ENCODE results near the gene RREB1. TPM values are rescaled to one million over a fixed set of nuclear protein-coding genes. Genes with fewer than 3 reads are reported as not detected.
A peak's percentile ranks its signal among the peaks of the same experiment; 100 is the strongest.

The RREB1 gene, protein sequence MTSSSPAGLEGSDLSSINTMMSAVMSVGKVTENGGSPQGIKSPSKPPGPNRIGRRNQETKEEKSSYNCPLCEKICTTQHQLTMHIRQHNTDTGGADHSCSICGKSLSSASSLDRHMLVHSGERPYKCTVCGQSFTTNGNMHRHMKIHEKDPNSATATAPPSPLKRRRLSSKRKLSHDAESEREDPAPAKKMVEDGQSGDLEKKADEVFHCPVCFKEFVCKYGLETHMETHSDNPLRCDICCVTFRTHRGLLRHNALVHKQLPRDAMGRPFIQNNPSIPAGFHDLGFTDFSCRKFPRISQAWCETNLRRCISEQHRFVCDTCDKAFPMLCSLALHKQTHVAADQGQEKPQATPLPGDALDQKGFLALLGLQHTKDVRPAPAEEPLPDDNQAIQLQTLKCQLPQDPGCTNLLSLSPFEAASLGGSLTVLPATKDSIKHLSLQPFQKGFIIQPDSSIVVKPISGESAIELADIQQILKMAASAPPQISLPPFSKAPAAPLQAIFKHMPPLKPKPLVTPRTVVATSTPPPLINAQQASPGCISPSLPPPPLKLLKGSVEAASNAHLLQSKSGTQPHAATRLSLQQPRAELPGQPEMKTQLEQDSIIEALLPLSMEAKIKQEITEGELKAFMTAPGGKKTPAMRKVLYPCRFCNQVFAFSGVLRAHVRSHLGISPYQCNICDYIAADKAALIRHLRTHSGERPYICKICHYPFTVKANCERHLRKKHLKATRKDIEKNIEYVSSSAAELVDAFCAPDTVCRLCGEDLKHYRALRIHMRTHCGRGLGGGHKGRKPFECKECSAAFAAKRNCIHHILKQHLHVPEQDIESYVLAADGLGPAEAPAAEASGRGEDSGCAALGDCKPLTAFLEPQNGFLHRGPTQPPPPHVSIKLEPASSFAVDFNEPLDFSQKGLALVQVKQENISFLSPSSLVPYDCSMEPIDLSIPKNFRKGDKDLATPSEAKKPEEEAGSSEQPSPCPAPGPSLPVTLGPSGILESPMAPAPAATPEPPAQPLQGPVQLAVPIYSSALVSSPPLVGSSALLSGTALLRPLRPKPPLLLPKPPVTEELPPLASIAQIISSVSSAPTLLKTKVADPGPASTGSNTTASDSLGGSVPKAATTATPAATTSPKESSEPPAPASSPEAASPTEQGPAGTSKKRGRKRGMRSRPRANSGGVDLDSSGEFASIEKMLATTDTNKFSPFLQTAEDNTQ (N-terminal part only)
- total RNA-seq = 10 to 100 TPM; 64.9 to 85.9 (median 74.7) TPM
- long read RNA-seq, donor 1, partial matches to known transcripts = 21 of 27 reads
- long read RNA-seq, donor 1, other reads (novel, unspliced or antisense) = 6 of 27 reads
- long read RNA-seq, donor 2, partial matches to known transcripts = 2 of 7 reads
- long read RNA-seq, donor 2, other reads (novel, unspliced or antisense) = 5 of 7 reads

DNA sequence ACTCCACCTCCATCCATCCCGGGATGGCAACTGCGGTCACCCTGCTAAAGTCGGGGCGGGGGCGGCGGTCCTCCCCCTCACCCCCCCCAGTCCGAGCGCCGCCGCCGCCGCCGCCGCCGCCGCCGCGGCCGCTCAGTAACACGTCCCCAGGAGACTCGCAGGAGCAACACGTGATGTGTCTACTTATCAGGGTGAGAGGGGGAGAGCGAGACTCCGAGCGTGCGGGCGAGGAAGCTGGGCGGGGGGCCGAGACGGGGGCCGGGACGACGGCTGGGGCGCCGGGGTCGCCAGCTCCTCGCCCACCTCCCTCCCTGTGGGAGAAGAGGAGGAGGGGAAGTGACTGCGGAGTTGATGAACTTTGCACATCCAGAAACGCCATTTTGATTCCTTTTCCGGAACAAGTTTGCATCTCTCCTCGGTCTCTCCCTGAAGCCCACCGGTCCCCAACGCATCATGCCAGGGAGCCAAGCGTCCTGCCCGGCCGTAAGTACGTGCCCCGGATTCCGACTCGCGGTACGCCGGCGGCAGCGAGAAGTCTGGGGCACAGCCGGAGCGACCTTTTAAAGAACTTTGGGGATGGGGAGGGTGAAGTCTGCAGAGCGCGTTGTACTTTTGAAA is at the start of gene RREB1:
TSS of gene RREB1 (plus strand) at position 384 of the 618 bp plus-strand sequence. CDS start 73,951 bp downstream, outside the sequence.
- peak within 1 kb of the TSS; percentile 85 for H3K4me3 ChIP-seq
- TF ChIP-seq, protein P1, sequence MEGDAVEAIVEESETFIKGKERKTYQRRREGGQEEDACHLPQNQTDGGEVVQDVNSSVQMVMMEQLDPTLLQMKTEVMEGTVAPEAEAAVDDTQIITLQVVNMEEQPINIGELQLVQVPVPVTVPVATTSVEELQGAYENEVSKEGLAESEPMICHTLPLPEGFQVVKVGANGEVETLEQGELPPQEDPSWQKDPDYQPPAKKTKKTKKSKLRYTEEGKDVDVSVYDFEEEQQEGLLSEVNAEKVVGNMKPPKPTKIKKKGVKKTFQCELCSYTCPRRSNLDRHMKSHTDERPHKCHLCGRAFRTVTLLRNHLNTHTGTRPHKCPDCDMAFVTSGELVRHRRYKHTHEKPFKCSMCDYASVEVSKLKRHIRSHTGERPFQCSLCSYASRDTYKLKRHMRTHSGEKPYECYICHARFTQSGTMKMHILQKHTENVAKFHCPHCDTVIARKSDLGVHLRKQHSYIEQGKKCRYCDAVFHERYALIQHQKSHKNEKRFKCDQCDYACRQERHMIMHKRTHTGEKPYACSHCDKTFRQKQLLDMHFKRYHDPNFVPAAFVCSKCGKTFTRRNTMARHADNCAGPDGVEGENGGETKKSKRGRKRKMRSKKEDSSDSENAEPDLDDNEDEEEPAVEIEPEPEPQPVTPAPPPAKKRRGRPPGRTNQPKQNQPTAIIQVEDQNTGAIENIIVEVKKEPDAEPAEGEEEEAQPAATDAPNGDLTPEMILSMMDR (IDR thresholded peaks at IDR 0.05) = no peak
- ATAC-seq (peak; percentile 75), DNase-seq (peak; percentile 71 to 81 (median 78))
- intact Hi-C loops (cut with DNase I, micrococcal nuclease) = no loop called here
- no peaks in the 10 kb centered on the region for H3K36me3 ChIP-seq (ENCODE audit: low read depth)
- H3K9me3 ChIP-seq = no peaks in the 10 kb centered on the region
- peaks cover 9% of the 10 kb centered on the region for H3K4me1 ChIP-seq (ENCODE audit: low read depth)

DNA sequence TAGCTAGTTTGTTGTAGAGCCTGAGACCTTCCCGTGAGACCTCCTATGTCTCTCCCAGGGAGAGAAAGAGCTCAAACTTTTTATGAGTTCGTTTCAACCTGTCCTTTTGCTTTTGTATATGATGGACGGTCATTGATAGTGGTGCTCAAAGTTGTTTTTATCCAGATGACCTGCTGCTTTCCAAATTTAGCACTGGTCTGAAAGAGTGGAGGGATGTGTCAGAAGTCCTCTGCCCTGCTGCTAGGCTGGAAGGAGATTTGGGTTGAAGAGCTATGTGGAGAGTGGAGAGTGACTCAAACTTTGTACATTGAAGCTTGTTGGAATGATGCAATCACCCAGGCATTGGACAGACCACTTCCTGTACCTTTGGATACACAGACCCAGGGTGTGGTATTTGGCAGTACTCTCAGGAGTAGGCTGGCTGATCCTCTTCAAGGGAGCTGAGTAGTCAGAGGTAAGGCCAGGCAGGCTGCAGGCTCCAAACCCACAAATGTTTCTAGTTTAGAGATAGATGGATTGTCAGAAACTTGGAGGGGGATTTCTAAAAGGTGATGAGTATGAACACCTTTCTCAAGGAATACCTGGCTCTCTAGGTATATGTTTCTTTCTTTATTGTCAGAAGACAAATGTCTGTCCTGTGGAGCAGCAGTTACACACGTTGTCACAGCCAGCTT is 49.4 kb upstream of the RREB1 start:
- Histone ChIP-seq H3K9me3 (no peaks in the 10 kb centered on the region), H3K4me3 (no peak overlapping the region), H3K36me3 (ENCODE audit: low read depth) (no peaks in the 10 kb centered on the region), H3K4me1 (ENCODE audit: low read depth) (peaks cover 17% of the 10 kb centered on the region)
- peak; percentile 96 for ATAC-seq
- peak in 1 of 3 donors; percentile 78 for DNase-seq
- intact Hi-C loops (cut with DNase I, micrococcal nuclease) = no loop called here
- TF ChIP-seq, protein P1 (IDR thresholded peaks at IDR 0.05) = no peak

DNA sequence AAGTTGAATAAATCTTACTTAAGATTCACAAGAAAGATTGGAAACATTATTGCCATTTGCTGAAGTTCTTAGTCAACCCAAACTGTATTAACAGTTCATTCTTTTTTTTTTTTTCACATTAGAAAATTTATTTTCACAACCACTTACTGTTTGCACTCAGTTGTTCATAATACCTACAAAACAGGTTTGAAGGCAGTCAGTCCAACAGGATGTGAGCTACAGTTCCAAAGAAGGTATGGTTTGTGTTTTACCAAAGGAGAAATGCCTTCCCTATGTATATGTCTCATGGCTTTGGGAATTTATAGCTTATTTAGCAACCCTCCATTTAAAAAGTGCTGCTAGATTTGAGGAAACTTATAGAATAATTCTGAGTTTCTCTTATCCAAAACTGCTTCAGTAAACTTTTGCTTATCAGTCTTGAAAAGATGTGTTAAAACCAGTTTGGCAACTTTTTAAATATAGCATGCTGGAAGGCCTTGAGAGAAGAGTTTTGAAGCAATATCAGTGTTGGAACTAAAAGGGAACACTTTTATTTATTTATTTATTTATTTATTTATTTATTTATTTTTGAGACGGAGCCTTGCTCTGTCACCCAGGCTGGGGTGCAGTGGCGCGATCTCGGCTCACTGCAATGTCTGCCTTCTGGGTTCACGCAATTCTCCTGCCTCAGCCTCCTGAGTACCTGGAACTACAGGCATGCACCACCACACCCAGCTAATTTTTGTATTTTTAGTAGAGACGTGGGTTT is 46.8 kb upstream of the RREB1 start:
- TF ChIP-seq, protein P1 (IDR thresholded peaks at IDR 0.05) = no peak
- Histone ChIP-seq H3K4me3 (no peak overlapping the region), H3K9me3 (no peaks in the 10 kb centered on the region), H3K4me1 (ENCODE audit: low read depth) (peaks cover 17% of the 10 kb centered on the region), H3K36me3 (ENCODE audit: low read depth) (no peaks in the 10 kb centered on the region)
- intact Hi-C loops (cut with DNase I, micrococcal nuclease) = no loop called here
- DNase-seq = no peak
- ATAC-seq = peak; percentile 19

DNA sequence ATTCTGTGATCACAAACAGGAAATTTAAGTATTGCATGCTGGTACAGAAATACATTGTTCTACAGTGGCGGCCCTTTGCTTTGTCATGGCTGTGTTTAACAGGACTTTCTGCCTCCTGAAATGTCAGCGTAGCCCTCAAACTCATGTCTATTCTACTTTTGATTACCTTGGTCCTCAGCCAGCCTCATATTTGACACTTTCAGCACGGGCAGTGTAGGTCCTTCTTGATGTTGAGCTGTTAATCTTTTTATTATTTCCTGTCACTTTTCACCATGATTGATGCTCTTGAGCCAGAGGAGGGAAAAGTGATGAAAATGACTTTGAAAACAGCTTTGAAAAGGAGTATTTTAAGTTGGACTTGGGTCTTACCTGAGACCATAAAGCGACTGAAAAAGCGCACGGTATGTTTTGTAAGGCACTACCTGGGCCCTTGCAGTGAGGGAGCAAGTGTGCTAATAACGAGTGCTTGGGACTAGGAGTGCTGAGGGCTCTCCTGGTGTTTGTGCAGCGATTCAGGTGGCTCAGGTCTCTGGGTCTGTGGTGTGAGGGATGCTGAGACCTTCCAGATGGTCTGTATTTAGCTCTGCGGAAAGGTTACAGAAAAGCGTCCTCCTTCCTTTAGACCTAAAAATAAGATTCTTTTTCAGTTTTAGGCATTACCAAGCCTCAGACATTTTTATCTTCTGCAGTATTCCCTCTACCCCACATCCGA is 45.2 kb upstream of the RREB1 start:
- no peaks in the 10 kb centered on the region for H3K9me3 ChIP-seq
- no peak overlapping the region for H3K4me3 ChIP-seq
- DNase-seq (peak in 1 of 3 donors; percentile 65), ATAC-seq (peak; percentile 50)
- intact Hi-C loops (cut with DNase I, micrococcal nuclease) = no loop called here
- peaks cover 17% of the 10 kb centered on the region for H3K4me1 ChIP-seq (ENCODE audit: low read depth)
- TF ChIP-seq, protein P1 (IDR thresholded peaks at IDR 0.05) = no peak
- no peaks in the 10 kb centered on the region for H3K36me3 ChIP-seq (ENCODE audit: low read depth)

All from mucosa of descending colon (tissue), 3 donors.